Calu3 (cell line): ENCODE data around the gene PEAK1. TPM values are rescaled to one million over a fixed set of nuclear protein-coding genes. Genes with fewer than 3 reads are reported as not detected.

Experiments
- BruUV-seq: library from RNA; stranded (reverse); fragments of 400-500 nt; replicated peaks from 2 replicates; lab custom pipeline; 2021; lab: Mats Ljungman, UMichigan
- CTCF ChIA-PET: fragments of 300-600 bp; sonication (Branson Sonifier 250); formaldehyde crosslinking; loops from one replicate; lab custom pipeline; 2022; ENCODE audit warnings: antibody characterized with exemption; lab: Charles Lee
- DNase-seq: peaks from one replicate; pipeline ENCODE4 v3.0.0; 2022
- H3K27ac Mint-ChIP-seq: one replicate; pipeline ENCODE4 v1.8.0; 2022; ENCODE audit warnings: mixed read lengths; ENCODE audit not compliant: unreplicated experiment
- H3K27me3 Mint-ChIP-seq: one replicate; pipeline ENCODE4 v1.8.0; 2022; ENCODE audit warnings: mixed read lengths; ENCODE audit not compliant: unreplicated experiment
- H3K36me3 Mint-ChIP-seq: one replicate; pipeline ENCODE4 v1.8.0; 2022; ENCODE audit warnings: mild to moderate bottlenecking, moderate library complexity, mixed read lengths; ENCODE audit not compliant: insufficient read depth, unreplicated experiment
- H3K4me1 Mint-ChIP-seq: one replicate; pipeline ENCODE4 v1.8.0; 2022; ENCODE audit warnings: mild to moderate bottlenecking, low read depth, mixed read lengths; ENCODE audit not compliant: unreplicated experiment
- H3K4me3 Mint-ChIP-seq: one replicate; pipeline ENCODE4 v1.8.0; 2022; ENCODE audit warnings: mild to moderate bottlenecking, low read depth, moderate library complexity, mixed read lengths; ENCODE audit not compliant: unreplicated experiment
- H3K9me3 Mint-ChIP-seq: one replicate; pipeline ENCODE4 v1.8.0; 2022; ENCODE audit warnings: low read depth, mixed read lengths; ENCODE audit not compliant: unreplicated experiment
- CTCF ChIP-seq: fragments of 200-600 bp; IDR thresholded peaks from one replicate; pipeline ENCODE4 v1.8.0; 2022; ENCODE audit warnings: antibody characterized with exemption; ENCODE audit not compliant: unreplicated experiment
- intact Hi-C: fragments of 100-400 bp; cut with micrococcal nuclease; formaldehyde crosslinking; loops from one replicate; pipeline ENCODE4 v1.10.0; 2022; ENCODE audit not compliant: unreplicated experiment
- total RNA-seq: library from RNA; stranded (reverse); gene quantifications from 2 replicates; pipeline ENCODE4 v1.2.3, GENCODE V29; 2022

Gene PEAK1
- total RNA-seq, 1 experiment from 2014 or later, result 54.3 TPM

- Mint-ChIP-seq H3K27ac (no peak overlapping the region), H3K9me3 (no peaks in the 10 kb centered on the region), H3K36me3 (no peaks in the 10 kb centered on the region), H3K27me3 (no peaks in the 10 kb centered on the region), H3K4me1 (no peaks in the 10 kb centered on the region), H3K4me3 (no peak overlapping the region)
- no peak for DNase-seq
- CTCF ChIA-PET, result no interaction called here
- BruUV-seq, result no TSS peak
- intact Hi-C loops, result no loop called here
- no peak for TF ChIP-seq CTCF
These were observed 322.6 kb downstream of the PEAK1 start for GRCh38 chr15:77097248-77097721.

GRCh38 chr15:77096541-77096940 is 323.4 kb downstream of the PEAK1 start:
- Mint-ChIP-seq H3K4me1 (no peaks in the 10 kb centered on the region), H3K27me3 (no peaks in the 10 kb centered on the region), H3K36me3 (no peaks in the 10 kb centered on the region), H3K9me3 (no peaks in the 10 kb centered on the region), H3K4me3 (no peak overlapping the region), H3K27ac (no peak overlapping the region)
- CTCF ChIA-PET, result no interaction called here
- intact Hi-C loops, result no loop called here
- TF ChIP-seq CTCF, result no peak
- DNase-seq, result no peak
- BruUV-seq, result no TSS peak

GRCh38 chr15:77096138-77096537 is 323.8 kb downstream of the PEAK1 start:
- no TSS peak for BruUV-seq
- intact Hi-C loops, result no loop called here
- Mint-ChIP-seq H3K4me3 (no peak overlapping the region), H3K27ac (no peak overlapping the region), H3K27me3 (no peaks in the 10 kb centered on the region), H3K4me1 (no peaks in the 10 kb centered on the region), H3K36me3 (no peaks in the 10 kb centered on the region), H3K9me3 (no peaks in the 10 kb centered on the region)
- CTCF ChIA-PET, result no interaction called here
- no peak for DNase-seq
- TF ChIP-seq CTCF, result no peak

GRCh38 chr15:77094397-77095030 is 325.4 kb downstream of the PEAK1 start:
- no peaks in the 10 kb centered on the region for H3K27me3 Mint-ChIP-seq
- TF ChIP-seq CTCF, result no peak
- H3K9me3 Mint-ChIP-seq, result no peaks in the 10 kb centered on the region
- H3K36me3 Mint-ChIP-seq, result no peaks in the 10 kb centered on the region
- no peak overlapping the region for H3K27ac Mint-ChIP-seq
- DNase-seq, result no peak
- CTCF ChIA-PET, result no interaction called here
- intact Hi-C loops, result no loop called here
- no peaks in the 10 kb centered on the region for H3K4me1 Mint-ChIP-seq
- BruUV-seq, result no TSS peak
- H3K4me3 Mint-ChIP-seq, result no peak overlapping the region
